Measurements from ENCODE around the gene SPCS2.

DNA sequence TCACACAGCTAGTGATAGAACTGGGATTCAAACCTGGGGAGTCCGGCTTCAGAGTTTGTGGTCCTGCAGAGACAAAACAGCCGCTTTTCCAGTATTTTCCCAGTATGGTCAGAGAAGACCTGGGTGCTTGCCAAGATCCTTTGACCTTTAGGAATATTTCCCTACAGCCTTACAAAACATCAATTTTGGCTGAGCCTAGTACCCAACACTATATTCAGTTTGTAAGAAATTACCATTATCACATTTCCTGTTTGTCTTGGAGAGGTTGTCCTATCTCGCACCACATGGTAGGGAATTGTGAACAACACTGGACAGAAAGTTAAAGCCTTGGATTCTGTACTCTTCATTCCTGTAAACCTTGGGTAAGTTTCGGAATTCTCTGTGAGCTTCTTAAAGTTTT is 29.0 kb downstream of the SPCS2 start:
- no peak for TF ChIP-seq BHLHE40 (IDR thresholded peaks at IDR 0.05; ENCODE audit: borderline replicate concordance)
- TF ChIP-seq SUZ12 (IDR thresholded peaks at IDR 0.05): no peak
- no peak for TF ChIP-seq TARDBP (IDR thresholded peaks at IDR 0.05)
- no peak for TF ChIP-seq ARNT (IDR thresholded peaks at IDR 0.05)
- TF ChIP-seq SP1 (IDR thresholded peaks at IDR 0.05): no peak
- TF ChIP-seq ZNF384 (IDR thresholded peaks at IDR 0.05): no peak
- TF ChIP-seq FOXM1 (IDR thresholded peaks at IDR 0.05; ENCODE audit: borderline replicate concordance): no peak
- TF ChIP-seq FOXA1 (IDR thresholded peaks at IDR 0.05): no peak
- no peak for TF ChIP-seq ELF4 (IDR thresholded peaks at IDR 0.05)
- TF ChIP-seq NFRKB (IDR thresholded peaks at IDR 0.05): no peak
- no peak for TF ChIP-seq PKNOX1 (IDR thresholded peaks at IDR 0.05)
- TF ChIP-seq L3MBTL2 (conservative IDR thresholded peaks at IDR 0.05): no peak
- TF ChIP-seq FOXK2 (IDR thresholded peaks at IDR 0.05): no peak
- TF ChIP-seq CTBP1 (IDR thresholded peaks at IDR 0.05; ENCODE audit: borderline replicate concordance): no peak

Data from HEK293T (cell line).